Kidney (tissue), 14 donors: ENCODE data around the gene SYPL1. TPM values are rescaled to one million over a fixed set of nuclear protein-coding genes. Genes with fewer than 3 reads are reported as not detected.

Experiments
- DNase-seq, 5 donors: peaks; one replicate each; pipeline ENCODE4 v3.0.0-alpha.2; 2013 to 2020
- FAIRE-seq: peaks from 2 replicates; lab custom pipeline; 2012; peaks lifted over from hg19 to GRCh38; lab: Jason Lieb, UNC
- H3K27ac ChIP-seq, 2 donors: one replicate each; pipeline ENCODE4 v1.7.0; 2013; ENCODE audit warnings: low read depth in 2 of 2, low read length in 2 of 2, inconsistent platforms in 1 of 2
- H3K27me3 ChIP-seq: one replicate; pipeline ENCODE4 v1.7.1; 2013; ENCODE audit warnings: low read length, inconsistent platforms; ENCODE audit not compliant: control insufficient read depth, insufficient read depth
- H3K36me3 ChIP-seq, 3 donors: one replicate each; pipeline versions ENCODE4 v1.7.0 to v1.7.1; 2013; ENCODE audit warnings: low read length in 3 of 3, control low read depth in 1 of 3, inconsistent platforms in 1 of 3; ENCODE audit not compliant: insufficient read depth in 3 of 3, control insufficient read depth in 2 of 3
- H3K4me1 ChIP-seq, 3 donors: one replicate each; pipeline versions ENCODE4 v1.7.0 to v1.7.1; 2013; ENCODE audit warnings: low read length in 3 of 3, inconsistent platforms in 1 of 3, low read depth in 1 of 3; ENCODE audit not compliant: control insufficient read depth in 2 of 3, insufficient read depth in 2 of 3
- H3K4me3 ChIP-seq, 3 donors: one replicate each; pipeline versions ENCODE4 v1.7.0 to v1.8.1; 2013; ENCODE audit warnings: low read length in 3 of 3, control low read depth in 1 of 3, inconsistent platforms in 1 of 3
- H3K9ac ChIP-seq, 3 donors: one replicate each; pipeline versions ENCODE4 v1.7.0 to v1.7.1; 2013; ENCODE audit warnings: low read length in 3 of 3, control low read depth in 1 of 3, inconsistent platforms in 1 of 3
- H3K9me3 ChIP-seq, 3 donors: one replicate each; pipeline versions ENCODE4 v1.7.0 to v1.7.1; 2013; ENCODE audit warnings: low read length in 3 of 3, control low read depth in 1 of 3, inconsistent platforms in 1 of 3; ENCODE audit not compliant: control insufficient read depth in 2 of 3, insufficient read depth in 1 of 3
- intact Hi-C: fragments of 100-400 bp; cut with DNase I; formaldehyde crosslinking; loops from one replicate; pipeline ENCODE4 v1.11.1; 2022
- polyA plus RNA-seq: library from polyadenylated mRNA; stranded (reverse); fragments of 350-450 nt; fragmentation: Illumina TruSeq; extraction: RNeasy Lipid Tissue Mini Kit (QIAGEN cat#74804); gene quantifications from one replicate; pipeline ENCODE4 v1.2.3, GENCODE V29; 2014; ENCODE audit warnings: low read depth, low replicate concordance; ENCODE audit not compliant: insufficient read depth
- total RNA-seq: library from RNA; stranded (reverse); fragmentation: NEBNext Ultra II Directional; extraction: Animal tissue kit (Norgen Biotek cat#: 25700); gene quantifications from one replicate; pipeline ENCODE4 v1.2.1, GENCODE V29; 2021
- TF ChIP-seq, protein P1 (sequence below): IDR thresholded peaks from 3 replicates; pipeline ENCODE4 v1.5.1; 2012; ENCODE audit warnings: mild to moderate bottlenecking, moderate library complexity, borderline replicate concordance; ENCODE audit not compliant: insufficient read depth; ENCODE audit errors: extremely low read depth
- donor health status: control.
- donor health status: control.
- donor health status: control.
- donor health status: control.
- donor health status: control.
- donor health status: DM: yes; HTN: yes; CAD: no.
- donor health status: Normal renal cell carcinoma (clear cell type).

The SYPL1 gene
- total and polyA plus RNA-seq, 2 donors from 2014 or later: 90.8 to 111 TPM

DNA sequence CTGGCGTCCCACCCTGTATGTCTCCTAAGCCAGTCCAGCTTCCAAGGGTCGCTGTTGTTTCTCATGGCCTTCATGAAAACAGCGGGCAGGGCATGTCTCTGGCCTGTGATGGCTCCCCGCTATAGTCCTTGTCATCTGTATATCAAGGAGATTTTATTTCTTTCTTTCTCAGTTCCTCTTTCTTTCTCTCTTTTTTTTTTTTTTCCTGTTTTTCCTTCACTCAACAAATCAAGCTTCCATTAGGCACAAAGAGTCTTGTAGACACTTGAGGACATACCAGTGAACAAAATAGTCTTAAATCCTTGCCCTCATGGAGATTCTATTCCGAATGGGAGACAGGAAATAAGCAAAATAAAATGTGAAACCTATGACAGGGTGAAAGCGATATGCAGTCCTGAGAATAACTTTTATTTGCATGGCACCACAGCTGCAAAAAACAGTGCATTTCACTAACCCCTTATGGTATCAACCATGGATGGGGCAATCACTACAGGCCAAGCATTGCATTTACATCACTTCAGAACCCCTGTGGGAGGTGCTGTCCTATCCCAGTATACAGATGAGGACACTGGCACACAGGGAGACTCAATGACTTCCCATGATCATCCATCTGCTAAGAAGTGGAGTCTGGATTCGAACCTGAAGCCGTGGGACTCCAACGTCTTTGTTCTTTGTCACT, 50.7 kb downstream of the SYPL1 start:
- intact Hi-C loops: no loop called here

DNA sequence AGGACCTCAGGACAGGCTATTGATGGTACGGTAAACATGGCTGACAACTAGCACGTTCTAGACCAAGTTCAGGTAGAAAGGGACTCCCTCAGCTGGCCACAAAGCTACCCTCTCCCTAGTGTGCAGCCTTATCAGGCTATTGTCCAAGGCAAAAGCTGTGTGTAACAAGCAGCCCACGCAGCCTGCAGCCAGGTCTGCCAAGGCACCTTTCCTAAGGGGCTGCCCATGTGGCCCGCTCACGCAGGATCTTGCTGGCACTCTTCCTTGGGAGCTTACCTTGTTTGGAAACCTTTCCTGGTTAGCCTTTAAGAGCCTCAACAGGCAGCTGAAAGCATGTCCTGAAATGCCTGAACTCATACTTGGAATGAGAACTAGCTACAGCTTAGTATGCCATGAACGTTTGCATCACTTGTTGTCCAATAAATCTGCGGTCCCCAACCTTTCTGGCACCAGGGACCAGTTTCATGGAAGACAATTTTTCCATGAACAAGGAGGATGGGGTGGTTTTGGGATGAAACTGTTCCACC, 51.7 kb downstream of the SYPL1 start:
- no peak overlapping the region for H3K4me3 ChIP-seq
- TF ChIP-seq, protein P1, sequence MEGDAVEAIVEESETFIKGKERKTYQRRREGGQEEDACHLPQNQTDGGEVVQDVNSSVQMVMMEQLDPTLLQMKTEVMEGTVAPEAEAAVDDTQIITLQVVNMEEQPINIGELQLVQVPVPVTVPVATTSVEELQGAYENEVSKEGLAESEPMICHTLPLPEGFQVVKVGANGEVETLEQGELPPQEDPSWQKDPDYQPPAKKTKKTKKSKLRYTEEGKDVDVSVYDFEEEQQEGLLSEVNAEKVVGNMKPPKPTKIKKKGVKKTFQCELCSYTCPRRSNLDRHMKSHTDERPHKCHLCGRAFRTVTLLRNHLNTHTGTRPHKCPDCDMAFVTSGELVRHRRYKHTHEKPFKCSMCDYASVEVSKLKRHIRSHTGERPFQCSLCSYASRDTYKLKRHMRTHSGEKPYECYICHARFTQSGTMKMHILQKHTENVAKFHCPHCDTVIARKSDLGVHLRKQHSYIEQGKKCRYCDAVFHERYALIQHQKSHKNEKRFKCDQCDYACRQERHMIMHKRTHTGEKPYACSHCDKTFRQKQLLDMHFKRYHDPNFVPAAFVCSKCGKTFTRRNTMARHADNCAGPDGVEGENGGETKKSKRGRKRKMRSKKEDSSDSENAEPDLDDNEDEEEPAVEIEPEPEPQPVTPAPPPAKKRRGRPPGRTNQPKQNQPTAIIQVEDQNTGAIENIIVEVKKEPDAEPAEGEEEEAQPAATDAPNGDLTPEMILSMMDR: no peak
- no peak overlapping the region for H3K9ac ChIP-seq
- no peaks in the 10 kb centered on the region for H3K27me3 ChIP-seq
- no peaks in the 10 kb centered on the region for H3K9me3 ChIP-seq
- H3K4me1 ChIP-seq: peaks cover 2 to 35% (median 16%) of the 10 kb centered on the region in 3 donors
- no peak for DNase-seq
- FAIRE-seq: no peak
- intact Hi-C loops: no loop called here
- H3K36me3 ChIP-seq: no peaks in the 10 kb centered on the region
- no peak overlapping the region for H3K27ac ChIP-seq

More for the DNA sequence above, 50.7 kb downstream of the SYPL1 start:
- TF ChIP-seq, protein P1: no peak
- Histone ChIP-seq H3K9ac (no peak overlapping the region), H3K27me3 (no peaks in the 10 kb centered on the region), H3K4me1 (peaks cover 2 to 38% (median 20%) of the 10 kb centered on the region in 3 donors), H3K9me3 (no peaks in the 10 kb centered on the region), H3K4me3 (no peak overlapping the region), H3K27ac (no peak overlapping the region), H3K36me3 (no peaks in the 10 kb centered on the region)
- DNase-seq (peak in 1 of 5 donors; percentile 4), FAIRE-seq (no peak)

DNA sequence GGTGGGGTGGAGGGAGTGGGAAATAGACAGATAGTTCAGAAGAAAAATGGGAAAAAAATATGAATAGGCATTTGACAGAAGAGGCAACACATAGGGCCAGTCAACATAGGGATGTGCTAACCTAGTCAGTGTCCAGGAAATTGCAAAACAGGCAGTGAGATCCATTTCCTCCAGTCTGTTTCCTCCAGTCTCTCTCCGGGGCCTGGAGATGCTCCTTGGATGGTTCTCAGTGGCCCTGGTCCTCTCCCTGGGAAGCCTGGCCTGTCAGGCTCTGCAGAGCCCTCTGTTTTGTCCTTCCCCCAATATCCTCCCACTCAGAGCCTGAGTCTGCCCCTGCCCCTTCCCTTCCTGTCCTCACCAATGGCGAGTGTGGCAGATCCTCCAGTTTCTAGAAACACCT, 52.6 kb downstream of the SYPL1 start:
- H3K4me1 ChIP-seq: peaks cover 2 to 27% (median 9%) of the 10 kb centered on the region in 3 donors
- H3K27ac ChIP-seq: no peak overlapping the region
- DNase-seq: peak in 1 of 5 donors; percentile 25
- H3K36me3 ChIP-seq: no peaks in the 10 kb centered on the region
- H3K9ac ChIP-seq: no peak overlapping the region
- no peak overlapping the region for H3K4me3 ChIP-seq
- no peaks in the 10 kb centered on the region for H3K27me3 ChIP-seq
- TF ChIP-seq, protein P1: no peak
- no peak for FAIRE-seq
- no peaks in the 10 kb centered on the region for H3K9me3 ChIP-seq
- intact Hi-C loops: loop anchor here (5.0 kb wide), 1 partner anchor 93 kb away; no protein-coding TSS in a partner anchor
